Right lobe of liver (tissue), 6 donors: ENCODE measurements around the gene QPCT. TPM values are rescaled to one million over a fixed set of nuclear protein-coding genes. Genes with fewer than 3 reads are reported as not detected.
"Not testable (repeated sequence)": the region's sequence is repeated elsewhere in the genome, so short reads cannot be mapped to it uniquely, and the experiment has no call there.

Source experiments
- ATAC-seq, 4 donors: fragments of 200-7000 bp; cut with Tn5 transposase; one replicate each; pipeline ENCODE4 v1.9.1; 2020; ENCODE audit warnings: mild to moderate bottlenecking in 4 of 4, moderate library complexity in 4 of 4
- DNase-seq, 3 donors: peaks; one replicate each; pipeline ENCODE4 v3.0.0-alpha.2; 2020
- H3K27ac ChIP-seq, 3 donors: fragments of 200-600 bp; one replicate each; pipeline ENCODE4 v1.8.0; 2022
- H3K27me3 ChIP-seq, 2 donors: fragments of 200-600 bp; one replicate each; pipeline ENCODE4 v1.8.0; 2022
- H3K36me3 ChIP-seq, 4 donors: fragments of 200-600 bp; sonication (generic) in 1 of 4; one replicate each; pipeline versions ENCODE4 v1.5.1 to v1.8.0; 2017 to 2022; ENCODE audit warnings: control low read depth in 1 of 4
- H3K4me1 ChIP-seq, 4 donors: fragments of 200-600 bp; sonication (generic) in 1 of 4; one replicate each; pipeline versions ENCODE4 v1.5.1 to v1.8.0; 2017 to 2022; ENCODE audit warnings: control low read depth in 1 of 4
- H3K4me3 ChIP-seq, 3 donors: fragments of 200-600 bp; one replicate each; pipeline ENCODE4 v1.8.0; 2022
- H3K9me3 ChIP-seq, 4 donors: fragments of 200-600 bp; sonication (generic) in 1 of 4; one replicate each; pipeline versions ENCODE4 v1.5.1 to v1.8.0; 2017 to 2022; ENCODE audit warnings: control low read depth in 1 of 4
- CTCF ChIP-seq, 4 donors: fragments of 200-600 bp in 3 of 4; fragments of 450-650 bp in 1 of 4; IDR thresholded peaks; one replicate each; pipeline versions ENCODE4 v1.5.1 to v1.8.0; 2016 to 2022; ENCODE audit warnings: antibody characterized with exemption in 4 of 4, mild to moderate bottlenecking in 2 of 4
- POLR2A ChIP-seq: fragments of 450-650 bp; IDR thresholded peaks from one replicate; pipeline ENCODE4 v1.6.1; 2017; ENCODE audit warnings: antibody characterized with exemption, mild to moderate bottlenecking
- WGBS: methylation state at CpG from one replicate; pipeline ENCODE4 v1.1.6; 2018; ENCODE audit warnings: low coverage, low lambda C conversion rate; ENCODE audit not compliant: insufficient coverage; ENCODE audit errors: missing lambda C conversion rate; 5-methylcytosine and 5-hydroxymethylcytosine counted together
- intact Hi-C, 2 donors: fragments of 100-400 bp; cut with DNase I; formaldehyde crosslinking; loops; one replicate each; pipeline versions ENCODE4 v1.11.2 to v1.14.1; 2022
- total RNA-seq, 6 experiments: library from RNA; depleted of rRNA in 2 of 6; stranded (reverse); fragments of >200 nt in 2 of 6; fragmentation: NEBNext Ultra II Directional in 3 of 6; extraction: Animal tissue kit (Norgen Biotek cat#: 25700) in 3 of 6; gene quantifications; one replicate each; pipeline versions ENCODE4 v1.1.0 to v1.2.4, GENCODE V29; 2016 to 2023
- donor health status: DM: no; HTN: yes; CAD: no.
- donor health status: DM: no; HTN: no; CAD: no.
- donor health status: DM: no; HTN: no; CAD: no.
- donor health status: DM: no; HTN: yes; CAD: no.
- donor health status: DM: no; HTN: yes; CAD: no.

QPCT gene
- total RNA-seq, 6 experiments from 2014 or later = 0.55 to 1.5 (median 1.1) TPM

GRCh38 chr2:37402636-37403035 lies 58.2 kb downstream of the QPCT start:
- no peaks in the 10 kb centered on the region for H3K36me3 ChIP-seq
- intact Hi-C loops = no loop called here
- DNase-seq = no peak
- H3K4me1 ChIP-seq = no peaks in the 10 kb centered on the region
- H3K27ac ChIP-seq = no peak overlapping the region
- TF ChIP-seq POLR2A (no peak), CTCF (IDR thresholded peaks at IDR 0.05) (no peak)
- no peaks in the 10 kb centered on the region for H3K9me3 ChIP-seq
- 78% methylated on average over 6 of the region's 6 CpGs for WGBS
- no peaks in the 10 kb centered on the region for H3K27me3 ChIP-seq
- no peak overlapping the region for H3K4me3 ChIP-seq
- no peak for ATAC-seq

- DNase-seq (no peak), ATAC-seq (no peak)
- no peak overlapping the region for H3K27ac ChIP-seq
- intact Hi-C loops = no loop called here
- H3K9me3 ChIP-seq = no peaks in the 10 kb centered on the region
- WGBS = 88% methylated on average over 2 of the region's 2 CpGs
- no peaks in the 10 kb centered on the region for H3K27me3 ChIP-seq
- no peaks in the 10 kb centered on the region for H3K36me3 ChIP-seq
- no peak for TF ChIP-seq POLR2A
- TF ChIP-seq CTCF (IDR thresholded peaks at IDR 0.05) = no peak
- H3K4me3 ChIP-seq = no peak overlapping the region
- H3K4me1 ChIP-seq = no peaks in the 10 kb centered on the region
Measured at GRCh38 chr2:37405781-37406180, 61.4 kb downstream of the QPCT start.

DNA sequence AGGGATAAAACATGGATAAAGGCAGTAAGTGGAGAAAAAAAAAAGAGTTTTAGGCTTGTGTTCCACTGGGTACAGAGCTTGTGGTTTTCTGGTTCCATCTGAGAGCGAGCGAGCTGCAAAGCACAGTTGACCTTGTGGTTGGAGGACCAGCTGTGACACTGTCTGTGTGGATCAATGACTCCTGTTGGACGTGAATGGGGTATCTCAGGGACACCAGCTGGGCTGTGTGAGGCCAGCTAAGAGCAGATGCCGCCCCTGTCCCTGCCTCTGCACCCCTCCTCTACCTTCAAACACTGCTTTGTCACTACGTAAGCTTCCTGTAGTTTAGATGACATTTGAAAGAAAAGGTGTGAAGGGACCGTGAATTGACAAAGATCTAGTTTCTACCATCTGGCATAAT lies 67.8 kb downstream of the QPCT start:
- ATAC-seq = no peak
- 66% methylated on average over 5 of the region's 6 CpGs for WGBS

GRCh38 chr2:37413911-37414469 lies 69.6 kb downstream of the QPCT start:
- H3K36me3 ChIP-seq, H3K27me3 ChIP-seq, H3K9me3 ChIP-seq, H3K4me3 ChIP-seq, H3K27ac ChIP-seq, H3K4me1 ChIP-seq, DNase-seq: not testable (repeated sequence)
- intact Hi-C loops = loop anchor here (5.0 to 10.0 kb wide), 2 partner anchors 418 to 421 kb away; no protein-coding TSS in a partner anchor
- WGBS = 64% methylated on average over 4 of the region's 4 CpGs
- peak in 3 of 4 donors; percentile 12 to 44 (median 14) for ATAC-seq

More for the DNA sequence above, 67.8 kb downstream of the QPCT start:
- TF ChIP-seq POLR2A = no peak
- TF ChIP-seq CTCF (IDR thresholded peaks at IDR 0.05) = no peak
- H3K36me3 ChIP-seq = no peaks in the 10 kb centered on the region
- no peaks in the 10 kb centered on the region for H3K9me3 ChIP-seq
- intact Hi-C loops = loop anchor here (5.0 to 10.0 kb wide), 2 partner anchors 420 to 423 kb away; no protein-coding TSS in a partner anchor
- H3K27me3 ChIP-seq = no peaks in the 10 kb centered on the region
- no peak for DNase-seq
- H3K4me3 ChIP-seq = no peak overlapping the region
- peaks cover 0 to 3% (median 0%) of the 10 kb centered on the region in 4 donors for H3K4me1 ChIP-seq
- no peak overlapping the region for H3K27ac ChIP-seq

DNA sequence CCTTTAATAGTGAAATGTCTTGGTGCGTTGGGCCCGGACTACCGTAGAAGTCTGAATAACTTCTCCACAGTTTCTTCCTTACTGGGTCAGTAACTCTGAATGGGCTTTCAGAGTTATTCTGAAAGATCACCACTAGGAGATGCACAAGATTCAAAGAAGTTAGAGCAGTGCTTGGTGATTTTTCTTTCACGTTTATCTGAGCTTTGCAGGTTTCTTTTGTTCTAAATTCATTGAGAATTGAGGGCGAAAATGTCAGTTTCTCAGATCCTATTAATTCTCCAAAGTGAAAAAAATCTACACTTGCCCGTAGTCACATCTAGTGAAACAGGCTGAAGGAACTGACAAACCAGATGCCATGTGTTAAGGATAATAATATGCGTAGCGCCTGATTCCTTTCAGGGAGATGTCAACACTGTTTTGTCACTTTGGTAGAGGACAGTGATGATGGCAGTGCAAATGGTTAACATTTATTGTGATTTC lies 70.1 kb downstream of the QPCT start:
- DNase-seq (no peak), ATAC-seq (peak; percentile 87 to 95 (median 88))
- Histone ChIP-seq H3K27ac (no peak overlapping the region), H3K4me1 (peaks cover 0 to 3% (median 0%) of the 10 kb centered on the region in 4 donors), H3K4me3 (no peak overlapping the region), H3K27me3 (no peaks in the 10 kb centered on the region), H3K9me3 (no peaks in the 10 kb centered on the region), H3K36me3 (no peaks in the 10 kb centered on the region)
- TF ChIP-seq CTCF (IDR thresholded peaks at IDR 0.05) (peak; percentile 73 to 95 (median 78)), POLR2A (no peak)
- intact Hi-C loops = loop anchor here (5.0 to 10.0 kb wide), 2 partner anchors 418 to 420 kb away; no protein-coding TSS in a partner anchor
- 26% methylated on average over 8 of the region's 8 CpGs for WGBS
